Measurements from ENCODE around the gene PVALB.

The PVALB gene

GRCh38 chr22:36763576-36763975 lies 53.3 kb downstream of the PVALB start:
- H3K4me3 ChIP-seq (ENCODE audit: low read depth, low read length), result no peak overlapping the region
- no peak for DNase-seq (ENCODE audit: low read depth, low spot score)
- TF ChIP-seq CTCF (IDR thresholded peaks at IDR 0.05; ENCODE audit: low read depth, low read length), result no peak
- in situ Hi-C loops (cut with HindIII; ENCODE audit: low sequenced_read_pairs), result no loop called here

GRCh38 chr22:36762687-36763260 lies 54.1 kb downstream of the PVALB start:
- H3K4me3 ChIP-seq (ENCODE audit: low read depth, low read length), result no peak overlapping the region
- TF ChIP-seq CTCF (IDR thresholded peaks at IDR 0.05; ENCODE audit: low read depth, low read length), result no peak
- no peak for DNase-seq (ENCODE audit: low read depth, low spot score)
- in situ Hi-C loops (cut with HindIII; ENCODE audit: low sequenced_read_pairs), result no loop called here

- no peak for DNase-seq (ENCODE audit: low read depth, low spot score)
- no peak for TF ChIP-seq CTCF (IDR thresholded peaks at IDR 0.05; ENCODE audit: low read depth, low read length)
- in situ Hi-C loops (cut with HindIII; ENCODE audit: low sequenced_read_pairs), result no loop called here
- H3K4me3 ChIP-seq (ENCODE audit: low read depth, low read length), result no peak overlapping the region
Observed at GRCh38 chr22:36761553-36762240, 55.1 kb downstream of the PVALB start.

- TF ChIP-seq CTCF (IDR thresholded peaks at IDR 0.05; ENCODE audit: low read depth, low read length), result no peak
- in situ Hi-C loops (cut with HindIII; ENCODE audit: low sequenced_read_pairs), result no loop called here
- DNase-seq (ENCODE audit: low read depth, low spot score), result no peak
- H3K4me3 ChIP-seq (ENCODE audit: low read depth, low read length), result no peak overlapping the region
Observed at GRCh38 chr22:36760786-36761185, 56.0 kb downstream of the PVALB start.

- no peak for DNase-seq (ENCODE audit: low read depth, low spot score)
- in situ Hi-C loops (cut with HindIII; ENCODE audit: low sequenced_read_pairs), result no loop called here
- no peak overlapping the region for H3K4me3 ChIP-seq (ENCODE audit: low read depth, low read length)
- TF ChIP-seq CTCF (IDR thresholded peaks at IDR 0.05; ENCODE audit: low read depth, low read length), result no peak
Observed at GRCh38 chr22:36759481-36760159, 57.2 kb downstream of the PVALB start.

- H3K4me3 ChIP-seq (ENCODE audit: low read depth, low read length), result no peak overlapping the region
- DNase-seq (ENCODE audit: low read depth, low spot score), result no peak
- in situ Hi-C loops (cut with HindIII; ENCODE audit: low sequenced_read_pairs), result no loop called here
- no peak for TF ChIP-seq CTCF (IDR thresholded peaks at IDR 0.05; ENCODE audit: low read depth, low read length)
Observed at GRCh38 chr22:36758792-36759271, 58.0 kb downstream of the PVALB start.
